Stomach (tissue), 4 donors: ENCODE data around the gene PSG1.

ENCODE experiments used
- CTCF ChIP-seq, 7 experiments: fragments of 450-650 bp in 4 of 7; fragments of 200-600 bp in 3 of 7; sonication (generic) in 3 of 7; IDR thresholded peaks; one replicate each; pipeline ENCODE4 v1.5.1; 2016 to 2019; ENCODE audit warnings: antibody characterized with exemption in 7 of 7, control low read depth in 2 of 7, mild to moderate bottlenecking in 1 of 7
- EP300 ChIP-seq: sonication (generic); formaldehyde crosslinking; IDR thresholded peaks from one replicate; pipeline ENCODE4 v1.6.1; 2017; ENCODE audit warnings: antibody characterized with exemption
- POLR2A ChIP-seq, 4 donors: fragments of 450-650 bp; IDR thresholded peaks; one replicate each; pipeline ENCODE4 v1.6.1; 2016; ENCODE audit warnings: antibody characterized with exemption in 4 of 4, control low read depth in 2 of 4, mild to moderate bottlenecking in 1 of 4, moderate library complexity in 1 of 4
- POLR2AphosphoS5 ChIP-seq, 3 donors: sonication (generic); formaldehyde crosslinking; IDR thresholded peaks; one replicate each; pipeline ENCODE4 v1.6.1; 2016; ENCODE audit warnings: antibody characterized with exemption in 3 of 3

- no peak for TF ChIP-seq CTCF (IDR thresholded peaks at IDR 0.05)
- no peak for TF ChIP-seq POLR2A (IDR thresholded peaks at IDR 0.05)
- TF ChIP-seq EP300 = no peak
- no peak for TF ChIP-seq POLR2AphosphoS5 (IDR thresholded peaks at IDR 0.05)
These were observed 48.1 kb downstream of the PSG1 start for GRCh38 chr19:42831221-42832019.
